Measurements from ENCODE around the gene NCKAP5.
A peak's percentile ranks its signal among the peaks of the same experiment; 100 is the strongest.

NCKAP5 gene

DNA sequence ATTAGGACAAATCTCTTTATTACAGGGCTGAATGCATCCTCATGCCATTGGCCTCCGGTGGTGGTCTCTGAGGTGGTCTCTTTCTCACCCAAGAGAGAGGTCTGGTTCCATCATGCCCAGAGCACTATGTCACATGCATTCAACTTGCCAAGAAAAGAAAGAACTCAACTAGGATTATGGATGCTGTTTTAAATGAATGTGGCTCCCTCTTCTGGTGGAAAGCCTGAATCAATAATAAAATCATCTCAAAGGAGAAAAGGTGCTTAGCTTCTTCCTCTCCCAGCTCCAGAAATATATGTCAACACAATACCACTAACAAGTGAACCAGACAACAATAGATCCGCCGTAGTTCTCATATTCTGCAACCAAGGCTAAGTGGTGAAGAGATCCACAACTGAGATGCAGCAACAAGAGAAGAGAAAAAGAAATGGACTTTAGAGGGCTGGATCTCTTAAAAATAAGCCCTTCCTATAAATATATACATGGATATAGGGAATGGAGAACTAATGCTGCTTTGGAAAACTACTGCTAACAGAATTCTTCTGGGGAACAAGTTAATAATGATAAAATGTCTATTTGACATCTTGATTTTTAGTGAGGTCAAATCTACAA is 396.8 kb downstream of the NCKAP5 start:
- H3K4me3 ChIP-seq (ENCODE audit: low read depth, low read length): no peak overlapping the region
- DNase-seq (ENCODE audit: low read depth): peak; percentile 63
- TF ChIP-seq POLR2A (IDR thresholded peaks at IDR 0.05; ENCODE audit: extremely low read depth, insufficient read length) (no peak), MAX (IDR thresholded peaks at IDR 0.05; ENCODE audit: low read depth, low read length) (no peak), MYC (IDR thresholded peaks at IDR 0.05; ENCODE audit: low read depth, low read length) (no peak)
- TF ChIP-seq, protein P1, sequence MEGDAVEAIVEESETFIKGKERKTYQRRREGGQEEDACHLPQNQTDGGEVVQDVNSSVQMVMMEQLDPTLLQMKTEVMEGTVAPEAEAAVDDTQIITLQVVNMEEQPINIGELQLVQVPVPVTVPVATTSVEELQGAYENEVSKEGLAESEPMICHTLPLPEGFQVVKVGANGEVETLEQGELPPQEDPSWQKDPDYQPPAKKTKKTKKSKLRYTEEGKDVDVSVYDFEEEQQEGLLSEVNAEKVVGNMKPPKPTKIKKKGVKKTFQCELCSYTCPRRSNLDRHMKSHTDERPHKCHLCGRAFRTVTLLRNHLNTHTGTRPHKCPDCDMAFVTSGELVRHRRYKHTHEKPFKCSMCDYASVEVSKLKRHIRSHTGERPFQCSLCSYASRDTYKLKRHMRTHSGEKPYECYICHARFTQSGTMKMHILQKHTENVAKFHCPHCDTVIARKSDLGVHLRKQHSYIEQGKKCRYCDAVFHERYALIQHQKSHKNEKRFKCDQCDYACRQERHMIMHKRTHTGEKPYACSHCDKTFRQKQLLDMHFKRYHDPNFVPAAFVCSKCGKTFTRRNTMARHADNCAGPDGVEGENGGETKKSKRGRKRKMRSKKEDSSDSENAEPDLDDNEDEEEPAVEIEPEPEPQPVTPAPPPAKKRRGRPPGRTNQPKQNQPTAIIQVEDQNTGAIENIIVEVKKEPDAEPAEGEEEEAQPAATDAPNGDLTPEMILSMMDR (IDR thresholded peaks at IDR 0.05; ENCODE audit: low read depth, low read length): peak; percentile 55

DNA sequence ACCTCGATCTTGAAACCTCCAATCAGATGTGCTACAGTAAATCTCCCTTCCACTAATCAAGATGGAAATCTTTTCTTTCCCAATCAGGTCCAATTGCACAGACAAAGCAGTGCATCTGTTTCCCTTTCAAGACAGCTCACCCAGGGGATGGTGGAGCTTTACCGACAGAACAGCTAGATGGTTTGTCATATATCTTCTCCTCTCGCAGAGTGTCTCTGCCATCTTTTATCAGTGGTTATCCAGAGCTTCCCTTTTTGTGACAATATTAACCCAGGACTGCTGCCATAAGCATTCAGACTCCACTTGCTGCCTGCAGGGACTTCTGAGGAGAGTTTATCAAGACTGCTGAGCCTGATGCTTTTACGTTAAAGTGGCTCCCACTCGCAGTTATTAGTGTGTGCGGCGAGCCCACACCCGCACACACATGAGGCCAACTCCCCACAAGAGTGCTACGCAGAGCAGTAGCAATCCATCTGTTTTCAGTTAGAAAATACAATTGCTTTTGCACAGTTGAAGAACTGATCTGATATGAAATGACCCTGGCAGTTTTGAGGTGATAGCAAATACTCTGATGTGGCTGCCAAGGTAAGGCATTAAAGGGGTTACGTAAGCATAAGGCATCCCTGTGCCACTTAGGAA is 398.9 kb downstream of the NCKAP5 start:
- TF ChIP-seq MAX (IDR thresholded peaks at IDR 0.05; ENCODE audit: low read depth, low read length) (no peak), MYC (IDR thresholded peaks at IDR 0.05; ENCODE audit: low read depth, low read length) (no peak), POLR2A (IDR thresholded peaks at IDR 0.05; ENCODE audit: extremely low read depth, insufficient read length) (no peak)
- TF ChIP-seq, protein P1 (IDR thresholded peaks at IDR 0.05; ENCODE audit: low read depth, low read length): no peak
- no peak for DNase-seq (ENCODE audit: low read depth)
- no peak overlapping the region for H3K4me3 ChIP-seq (ENCODE audit: low read depth, low read length)

- no peak overlapping the region for H3K4me3 ChIP-seq (ENCODE audit: low read depth, low read length)
- no peak for DNase-seq (ENCODE audit: low read depth)
- TF ChIP-seq MYC (IDR thresholded peaks at IDR 0.05; ENCODE audit: low read depth, low read length): no peak
- TF ChIP-seq, protein P1 (IDR thresholded peaks at IDR 0.05; ENCODE audit: low read depth, low read length): no peak
- TF ChIP-seq MAX (IDR thresholded peaks at IDR 0.05; ENCODE audit: low read depth, low read length): no peak
- no peak for TF ChIP-seq POLR2A (IDR thresholded peaks at IDR 0.05; ENCODE audit: extremely low read depth, insufficient read length)
These were observed 400.3 kb downstream of the NCKAP5 start for GRCh38 chr2:133167990-133168389.

GRCh38 chr2:133167223-133167622 is 401.0 kb downstream of the NCKAP5 start:
- no peak for TF ChIP-seq MYC (IDR thresholded peaks at IDR 0.05; ENCODE audit: low read depth, low read length)
- TF ChIP-seq POLR2A (IDR thresholded peaks at IDR 0.05; ENCODE audit: extremely low read depth, insufficient read length): no peak
- TF ChIP-seq, protein P1 (IDR thresholded peaks at IDR 0.05; ENCODE audit: low read depth, low read length): no peak
- no peak for DNase-seq (ENCODE audit: low read depth)
- H3K4me3 ChIP-seq (ENCODE audit: low read depth, low read length): no peak overlapping the region

- TF ChIP-seq, protein P1 (IDR thresholded peaks at IDR 0.05; ENCODE audit: low read depth, low read length): no peak
- TF ChIP-seq MAX (IDR thresholded peaks at IDR 0.05; ENCODE audit: low read depth, low read length) (no peak), POLR2A (IDR thresholded peaks at IDR 0.05; ENCODE audit: extremely low read depth, insufficient read length) (no peak), MYC (IDR thresholded peaks at IDR 0.05; ENCODE audit: low read depth, low read length) (no peak)
- H3K4me3 ChIP-seq (ENCODE audit: low read depth, low read length): no peak overlapping the region
- no peak for DNase-seq (ENCODE audit: low read depth)
These were observed 402.2 kb downstream of the NCKAP5 start for GRCh38 chr2:133166031-133166430.

Data from NB4 (cell line).